IPS-20b (cell line): ENCODE measurements around the gene TREM2.

Experiments used
- H3K27ac ChIP-seq: one replicate; pipeline ENCODE4 v1.5.1; 2013; ENCODE audit warnings: low read length
- H3K27me3 ChIP-seq: 2 replicates; pipeline ENCODE4 v1.6.1; 2013; ENCODE audit warnings: mild to moderate bottlenecking, low read length, inconsistent platforms; ENCODE audit not compliant: insufficient read depth
- H3K36me3 ChIP-seq: 2 replicates; pipeline ENCODE4 v1.6.1; 2013; ENCODE audit warnings: low read depth, mild to moderate bottlenecking, inconsistent platforms, low read length, moderate library complexity; ENCODE audit not compliant: insufficient read depth
- H3K4me1 ChIP-seq: 2 replicates; pipeline ENCODE4 v1.6.1; 2013; ENCODE audit warnings: mild to moderate bottlenecking, control low read depth, inconsistent platforms, low read length, moderate library complexity; ENCODE audit not compliant: insufficient read depth
- H3K4me3 ChIP-seq: 2 replicates; pipeline ENCODE4 v1.5.1; 2013; ENCODE audit warnings: mild to moderate bottlenecking, low read length, inconsistent platforms
- H3K9ac ChIP-seq: 2 replicates; pipeline ENCODE4 v1.6.1; 2013; ENCODE audit warnings: low read depth, mild to moderate bottlenecking, inconsistent platforms, low read length, moderate library complexity
- H3K9me3 ChIP-seq: 2 replicates; pipeline ENCODE4 v1.6.1; 2013; ENCODE audit warnings: mild to moderate bottlenecking, low read depth, low read length, inconsistent platforms; ENCODE audit not compliant: insufficient read depth

The TREM2 gene

GRCh38 chr6:41162687-41163418, at the start of gene TREM2:
TSS of gene TREM2 (minus strand) at chr6:41163116. CDS start at chr6:41163082, 34 bp downstream.
- Histone ChIP-seq H3K36me3 (no peaks in the 10 kb centered on the region), H3K4me1 (no peaks in the 10 kb centered on the region), H3K27ac (no peak within 1 kb of the TSS), H3K9ac (no peak within 1 kb of the TSS), H3K4me3 (no peak within 1 kb of the TSS), H3K27me3 (no peaks in the 10 kb centered on the region), H3K9me3 (no peaks in the 10 kb centered on the region)

DNA sequence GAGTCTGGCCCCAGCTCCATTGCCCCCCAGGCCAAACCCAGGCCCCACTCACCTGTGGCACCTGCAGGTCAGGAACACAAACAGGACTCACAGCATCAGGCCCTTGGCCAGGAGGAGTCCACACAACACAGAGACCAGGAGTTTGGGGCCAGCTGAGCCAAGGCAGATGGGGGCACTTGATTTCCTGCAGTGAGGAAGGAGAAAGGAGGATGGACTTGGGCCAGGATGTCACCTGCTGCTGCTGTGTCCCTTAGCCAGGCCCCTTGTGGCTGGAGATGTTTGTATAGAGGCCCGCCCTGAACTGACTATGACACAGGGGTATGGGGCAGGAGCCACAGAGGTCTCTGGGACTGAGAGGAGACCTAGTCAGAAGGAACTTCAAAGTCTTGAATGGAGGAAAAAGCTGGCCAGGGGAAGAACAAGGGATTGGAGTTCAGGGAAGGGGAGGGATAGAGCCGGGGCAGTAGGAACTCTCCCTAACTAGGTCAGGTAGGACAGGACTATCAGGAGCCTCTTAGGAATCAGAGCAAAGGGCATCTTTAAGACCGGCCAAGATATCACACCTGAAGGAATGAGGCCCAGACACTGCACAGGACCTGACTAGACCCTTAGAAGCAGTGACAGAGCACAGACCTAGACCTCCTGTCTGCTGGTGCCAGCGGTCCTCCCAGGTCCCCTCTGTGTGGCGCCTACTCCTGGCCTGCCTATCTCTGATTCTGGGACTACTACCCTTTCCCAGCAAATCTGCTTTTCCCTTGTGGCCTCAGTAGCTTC, 46.8 kb upstream of the TREM2 start:
- Histone ChIP-seq H3K4me1 (no peaks in the 10 kb centered on the region), H3K27ac (no peak overlapping the region), H3K9me3 (0 out of 2 replicates have a peak, but pooled peaks cover 1% of the 10 kb centered on the region), H3K4me3 (no peak overlapping the region), H3K9ac (no peak overlapping the region), H3K27me3 (no peaks in the 10 kb centered on the region), H3K36me3 (no peaks in the 10 kb centered on the region)

GRCh38 chr6:41208439-41209106, 45.7 kb upstream of the TREM2 start:
- H3K36me3 ChIP-seq: no peaks in the 10 kb centered on the region
- no peak overlapping the region for H3K9ac ChIP-seq
- H3K9me3 ChIP-seq: no peaks in the 10 kb centered on the region
- H3K4me3 ChIP-seq: no peak overlapping the region
- H3K4me1 ChIP-seq: no peaks in the 10 kb centered on the region
- H3K27ac ChIP-seq: no peak overlapping the region
- H3K27me3 ChIP-seq: no peaks in the 10 kb centered on the region

- Histone ChIP-seq H3K27ac (no peak overlapping the region), H3K9me3 (no peaks in the 10 kb centered on the region), H3K36me3 (no peaks in the 10 kb centered on the region), H3K4me3 (no peak overlapping the region), H3K9ac (no peak overlapping the region), H3K4me1 (no peaks in the 10 kb centered on the region), H3K27me3 (no peaks in the 10 kb centered on the region)
Observed at GRCh38 chr6:41204156-41204555, 41.2 kb upstream of the TREM2 start.

DNA sequence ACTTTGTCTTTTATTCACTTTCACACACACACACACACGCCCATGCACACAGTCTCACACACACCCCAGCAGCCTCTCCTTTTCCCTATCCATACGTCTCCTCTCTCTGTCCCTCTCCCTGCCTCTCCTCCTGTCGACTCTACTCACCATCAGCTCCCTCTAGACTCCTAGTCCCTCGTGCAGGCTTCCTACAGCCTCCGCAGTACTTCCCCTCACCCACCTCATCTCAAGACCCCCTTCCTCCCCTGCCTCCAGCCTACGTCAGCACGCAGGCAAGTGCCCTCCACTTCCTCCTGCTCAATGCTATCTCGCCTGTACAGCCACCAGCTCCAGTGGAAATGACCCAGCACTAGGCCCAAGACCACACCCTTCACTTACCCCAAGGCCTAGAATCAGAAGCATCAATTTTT, 38.9 kb upstream of the TREM2 start:
- no peak overlapping the region for H3K4me3 ChIP-seq

DNA sequence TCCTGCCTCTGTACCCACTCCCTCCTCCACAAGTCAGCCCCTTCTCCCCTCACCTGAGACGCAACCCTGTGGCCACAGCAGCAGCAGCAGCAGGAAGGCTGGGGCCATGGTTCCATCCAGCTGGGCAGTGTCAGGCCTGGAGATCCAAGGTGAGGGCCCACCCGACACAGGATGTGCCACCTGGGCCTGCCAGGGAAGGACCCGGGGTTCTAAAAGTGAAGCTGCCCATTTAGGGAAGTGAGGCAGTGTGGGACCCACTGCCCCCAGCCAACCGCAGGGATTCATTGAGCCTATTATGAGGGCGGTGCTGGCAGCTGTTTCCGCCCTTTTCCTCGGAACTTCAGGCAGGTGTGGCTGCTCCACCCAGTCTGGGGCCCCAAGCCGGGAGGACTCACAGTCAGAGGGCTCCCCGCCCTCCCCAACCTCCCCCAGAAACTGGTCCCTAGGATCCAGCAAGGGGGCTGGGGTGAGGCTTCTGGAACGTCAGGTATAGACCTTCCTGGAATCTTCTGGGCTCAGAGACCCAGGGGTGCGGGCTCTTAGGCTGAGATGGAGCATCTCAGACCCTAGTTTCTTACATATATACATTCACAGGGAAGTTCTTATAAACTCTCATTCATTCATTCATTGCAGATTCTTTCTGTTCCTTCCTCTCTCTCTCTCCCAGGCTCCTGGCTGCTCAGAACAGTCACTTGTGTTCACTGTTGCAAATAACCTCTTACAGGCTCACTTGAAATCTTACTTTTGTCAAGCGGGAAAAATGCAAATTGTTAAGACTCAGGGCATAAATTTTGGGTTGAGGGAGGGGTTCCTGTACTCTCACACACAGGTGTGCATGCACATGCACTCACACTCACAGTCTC, 38.2 kb upstream of the TREM2 start, which contains the start of gene TREML2:
TSS of gene TREML2 (minus strand) at position 249 of the 863 bp plus-strand sequence. CDS start at position 108, 141 bp downstream.
- no peak within 1 kb of the TSS for H3K27ac ChIP-seq
- no peaks in the 10 kb centered on the region for H3K27me3 ChIP-seq

More for the DNA sequence above, 38.9 kb upstream of the TREM2 start:
- Histone ChIP-seq H3K9ac (no peak overlapping the region), H3K36me3 (no peaks in the 10 kb centered on the region), H3K27ac (no peak overlapping the region), H3K27me3 (no peaks in the 10 kb centered on the region), H3K9me3 (no peaks in the 10 kb centered on the region), H3K4me1 (no peaks in the 10 kb centered on the region)

GRCh38 chr6:41200296-41200900, 37.5 kb upstream of the TREM2 start:
- H3K27me3 ChIP-seq: no peaks in the 10 kb centered on the region
- no peaks in the 10 kb centered on the region for H3K4me1 ChIP-seq
- no peaks in the 10 kb centered on the region for H3K9me3 ChIP-seq
- H3K27ac ChIP-seq: no peak overlapping the region
- H3K9ac ChIP-seq: no peak overlapping the region
- no peaks in the 10 kb centered on the region for H3K36me3 ChIP-seq
- H3K4me3 ChIP-seq: no peak overlapping the region

More for the DNA sequence above, 38.2 kb upstream of the TREM2 start, which contains the start of gene TREML2:
- Histone ChIP-seq H3K9me3 (no peaks in the 10 kb centered on the region), H3K9ac (no peak within 1 kb of the TSS), H3K36me3 (no peaks in the 10 kb centered on the region), H3K4me3 (no peak within 1 kb of the TSS), H3K4me1 (no peaks in the 10 kb centered on the region)

GRCh38 chr6:41199552-41200246, 36.8 kb upstream of the TREM2 start:
- no peak overlapping the region for H3K4me3 ChIP-seq
- H3K9me3 ChIP-seq: no peaks in the 10 kb centered on the region
- no peaks in the 10 kb centered on the region for H3K36me3 ChIP-seq
- H3K27ac ChIP-seq: no peak overlapping the region
- H3K27me3 ChIP-seq: no peaks in the 10 kb centered on the region
- H3K4me1 ChIP-seq: no peaks in the 10 kb centered on the region
- no peak overlapping the region for H3K9ac ChIP-seq

- H3K9ac ChIP-seq: no peak overlapping the region
- no peak overlapping the region for H3K27ac ChIP-seq
- no peaks in the 10 kb centered on the region for H3K27me3 ChIP-seq
- H3K36me3 ChIP-seq: no peaks in the 10 kb centered on the region
- H3K4me3 ChIP-seq: no peak overlapping the region
- no peaks in the 10 kb centered on the region for H3K9me3 ChIP-seq
- H3K4me1 ChIP-seq: no peaks in the 10 kb centered on the region
Observed at GRCh38 chr6:41197234-41197633, 34.3 kb upstream of the TREM2 start.

DNA sequence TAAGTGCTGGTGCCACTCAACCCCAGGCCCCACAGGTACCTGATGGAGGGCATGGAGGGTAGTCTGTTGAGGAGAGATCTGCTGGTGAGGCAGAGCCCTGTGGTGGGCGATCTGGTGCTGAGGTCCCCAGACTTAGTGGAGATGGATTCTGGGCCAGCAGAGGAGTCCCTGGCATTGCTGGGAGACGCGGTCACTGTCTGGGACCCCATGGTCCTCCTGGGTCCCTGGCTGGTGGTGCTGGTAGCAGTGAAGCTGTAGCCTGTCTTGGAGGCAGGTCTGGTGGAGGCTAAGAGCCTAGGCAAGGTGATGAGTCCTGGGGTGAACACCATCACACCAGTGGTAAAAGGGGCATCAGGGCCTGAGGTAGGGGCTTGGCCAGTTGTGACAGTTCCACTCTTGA, 31.5 kb upstream of the TREM2 start:
- Histone ChIP-seq H3K27me3 (no peaks in the 10 kb centered on the region), H3K4me3 (no peak overlapping the region), H3K9me3 (peaks cover 9% of the 10 kb centered on the region; the same call in 1 of the 2 replicates), H3K4me1 (no peaks in the 10 kb centered on the region), H3K9ac (no peak overlapping the region), H3K27ac (no peak overlapping the region), H3K36me3 (no peaks in the 10 kb centered on the region)
